Measurements from ENCODE around the gene UBE2H. TPM values are rescaled to one million over a fixed set of nuclear protein-coding genes. Genes with fewer than 3 reads are reported as not detected.
"Not testable (repeated sequence)": the region's sequence is repeated elsewhere in the genome, so short reads cannot be mapped to it uniquely, and the experiment has no call there.

Gene UBE2H
- polyA plus RNA-seq, 1 of the 3 experiments (the other 2 are of a cell fraction) = 129 TPM

DNA sequence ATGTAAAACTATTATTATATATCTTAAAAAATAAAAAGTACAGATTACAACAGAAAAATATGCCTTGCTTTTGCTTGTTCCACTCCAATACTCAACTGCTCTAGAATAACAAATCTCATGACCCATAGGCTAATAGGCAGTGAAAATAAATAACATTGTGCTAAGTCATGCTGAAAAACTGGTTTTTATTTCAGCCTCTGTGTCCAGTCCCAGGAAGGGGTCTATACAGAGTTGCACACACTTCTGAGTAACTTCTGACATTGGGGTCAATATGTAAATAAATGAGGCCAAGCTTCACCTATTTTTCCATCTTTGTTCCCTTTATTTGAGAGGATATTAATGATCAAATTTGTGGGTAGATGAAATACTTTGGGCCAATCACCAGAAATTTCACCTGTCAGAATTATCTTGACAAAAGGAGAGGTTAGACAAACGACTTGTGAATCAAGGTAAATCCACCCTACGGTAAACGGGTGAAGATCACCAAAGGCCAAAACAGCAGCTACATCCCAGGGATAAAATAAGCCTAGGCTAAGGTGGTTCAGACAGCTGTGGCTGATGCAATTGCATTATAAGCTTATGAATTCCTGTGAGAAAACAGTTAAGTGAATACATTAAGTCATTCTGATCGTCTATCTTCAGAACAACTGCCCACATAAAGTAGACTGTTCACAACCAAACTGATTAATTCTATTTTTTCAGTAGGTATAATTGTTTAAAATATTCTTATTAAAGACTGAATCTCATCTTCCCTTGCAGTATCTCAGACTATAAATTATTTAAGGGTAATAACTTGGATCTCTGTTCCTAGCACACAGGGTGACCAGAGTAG is 87.5 kb downstream of the UBE2H start:
- Histone ChIP-seq H3K4me3 (ENCODE audit: low read depth in 2 of 2, low read length in 1 of 2) (no peak overlapping the region), H4K20me1 (ENCODE audit: insufficient read depth) (peaks cover 3% of the 10 kb centered on the region; the same call in 1 of the 2 replicates), H3K4me2 (peak overlapping the region; percentile 18; the same call in 1 of the 2 replicates), H3K9me3 (no peaks in the 10 kb centered on the region), H3F3A (replicated peaks; ENCODE audit: insufficient read depth) (peaks cover 10% of the 10 kb centered on the region), H3K79me2 (ENCODE audit: insufficient read depth) (peaks cover 90% of the 10 kb centered on the region), H3K9me2 (no peaks in the 10 kb centered on the region), H3K9ac (no peak overlapping the region), H3K27ac (ENCODE audit: low read depth in 2 of 2, low read length in 1 of 2) (peak overlapping the region; percentile 35 to 42; a peak in 3 of 4 replicates), H3K27me3 (ENCODE audit: insufficient read depth) (no peaks in the 10 kb centered on the region), H2AFZ (ENCODE audit: low read depth) (no peak overlapping the region), H3K4me1 (ENCODE audit: control insufficient read depth in 1 of 2, insufficient read depth in 2 of 2, low read depth in 1 of 2, low read length in 1 of 2) (peaks cover 16 to 43% of the 10 kb centered on the region in 2 experiments), H3K36me3 (replicated peaks in 1 of 2; ENCODE audit: control insufficient read depth in 1 of 2, insufficient read depth in 2 of 2, low read length in 1 of 2) (peaks cover 9 to 24% of the 10 kb centered on the region in 2 experiments)
- WGBS (ENCODE audit: low lambda C conversion rate) = 85% methylated on average over 4 of the region's 4 CpGs
- CTCF ChIA-PET = interaction anchor here (0.7 to 1.4 kb wide), 4 partner anchors 9 to 76 kb away, joined by 3 to 4 read pairs (median 3); no protein-coding TSS in a partner anchor
- POLR2A ChIA-PET = no interaction called here
- DNase-seq = no peak
- TF ChIP-seq MEF2A (IDR thresholded peaks at IDR 0.05; ENCODE audit: borderline replicate concordance, low read depth) (no peak), YY1 (IDR thresholded peaks at IDR 0.05; ENCODE audit: low read depth) (no peak), EZH2phosphoT487 (IDR thresholded peaks at IDR 0.05; ENCODE audit: borderline replicate concordance, low read depth) (no peak), RXRA (IDR thresholded peaks at IDR 0.05; ENCODE audit: borderline replicate concordance, low read depth) (no peak), ELF1 (IDR thresholded peaks at IDR 0.05) (no peak), NRF1 (IDR thresholded peaks at IDR 0.05; ENCODE audit: low read depth, low read length) (no peak), JUND (IDR thresholded peaks at IDR 0.05) (no peak), RFX5 (IDR thresholded peaks at IDR 0.05; ENCODE audit: low read length) (no peak), GATA2 (CRISPR knock-in tag; IDR thresholded peaks at IDR 0.05) (no peak)
- TF ChIP-seq, protein P1, sequence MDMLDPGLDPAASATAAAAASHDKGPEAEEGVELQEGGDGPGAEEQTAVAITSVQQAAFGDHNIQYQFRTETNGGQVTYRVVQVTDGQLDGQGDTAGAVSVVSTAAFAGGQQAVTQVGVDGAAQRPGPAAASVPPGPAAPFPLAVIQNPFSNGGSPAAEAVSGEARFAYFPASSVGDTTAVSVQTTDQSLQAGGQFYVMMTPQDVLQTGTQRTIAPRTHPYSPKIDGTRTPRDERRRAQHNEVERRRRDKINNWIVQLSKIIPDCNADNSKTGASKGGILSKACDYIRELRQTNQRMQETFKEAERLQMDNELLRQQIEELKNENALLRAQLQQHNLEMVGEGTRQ (IDR thresholded peaks at IDR 0.05; ENCODE audit: borderline replicate concordance, low read depth, low read length) = no peak
- TF ChIP-seq, protein P2, sequence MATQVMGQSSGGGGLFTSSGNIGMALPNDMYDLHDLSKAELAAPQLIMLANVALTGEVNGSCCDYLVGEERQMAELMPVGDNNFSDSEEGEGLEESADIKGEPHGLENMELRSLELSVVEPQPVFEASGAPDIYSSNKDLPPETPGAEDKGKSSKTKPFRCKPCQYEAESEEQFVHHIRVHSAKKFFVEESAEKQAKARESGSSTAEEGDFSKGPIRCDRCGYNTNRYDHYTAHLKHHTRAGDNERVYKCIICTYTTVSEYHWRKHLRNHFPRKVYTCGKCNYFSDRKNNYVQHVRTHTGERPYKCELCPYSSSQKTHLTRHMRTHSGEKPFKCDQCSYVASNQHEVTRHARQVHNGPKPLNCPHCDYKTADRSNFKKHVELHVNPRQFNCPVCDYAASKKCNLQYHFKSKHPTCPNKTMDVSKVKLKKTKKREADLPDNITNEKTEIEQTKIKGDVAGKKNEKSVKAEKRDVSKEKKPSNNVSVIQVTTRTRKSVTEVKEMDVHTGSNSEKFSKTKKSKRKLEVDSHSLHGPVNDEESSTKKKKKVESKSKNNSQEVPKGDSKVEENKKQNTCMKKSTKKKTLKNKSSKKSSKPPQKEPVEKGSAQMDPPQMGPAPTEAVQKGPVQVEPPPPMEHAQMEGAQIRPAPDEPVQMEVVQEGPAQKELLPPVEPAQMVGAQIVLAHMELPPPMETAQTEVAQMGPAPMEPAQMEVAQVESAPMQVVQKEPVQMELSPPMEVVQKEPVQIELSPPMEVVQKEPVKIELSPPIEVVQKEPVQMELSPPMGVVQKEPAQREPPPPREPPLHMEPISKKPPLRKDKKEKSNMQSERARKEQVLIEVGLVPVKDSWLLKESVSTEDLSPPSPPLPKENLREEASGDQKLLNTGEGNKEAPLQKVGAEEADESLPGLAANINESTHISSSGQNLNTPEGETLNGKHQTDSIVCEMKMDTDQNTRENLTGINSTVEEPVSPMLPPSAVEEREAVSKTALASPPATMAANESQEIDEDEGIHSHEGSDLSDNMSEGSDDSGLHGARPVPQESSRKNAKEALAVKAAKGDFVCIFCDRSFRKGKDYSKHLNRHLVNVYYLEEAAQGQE (IDR thresholded peaks at IDR 0.05; ENCODE audit: low read depth, low read length) = no peak

DNA sequence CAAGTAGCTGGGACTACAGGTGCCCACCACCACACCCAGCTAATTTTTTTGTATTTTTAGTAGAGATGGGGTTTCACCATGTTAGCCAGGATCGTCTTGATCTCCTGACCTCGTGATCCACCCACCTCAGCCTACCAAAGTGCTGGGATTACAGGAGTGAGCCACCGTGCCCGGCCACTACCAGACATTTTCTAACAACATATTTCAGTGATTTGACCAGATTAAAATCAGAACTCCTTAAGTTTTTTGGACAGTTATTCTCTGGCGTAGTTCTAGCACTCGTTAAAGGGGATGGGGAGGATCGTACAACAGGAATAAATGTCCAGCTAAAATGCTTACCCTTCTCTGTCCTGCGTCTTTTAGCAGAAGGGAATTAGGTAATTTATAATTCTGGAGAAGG is 88.1 kb downstream of the UBE2H start:
- H3F3A ChIP-seq (replicated peaks; ENCODE audit: insufficient read depth) = peaks cover 12% of the 10 kb centered on the region
- POLR2A ChIA-PET; H2AFZ ChIP-seq (ENCODE audit: low read depth); H3K4me3 ChIP-seq (ENCODE audit: low read depth in 2 of 2, low read length in 1 of 2); H3K4me2 ChIP-seq; H3K9ac ChIP-seq; H3K9me3 ChIP-seq; H4K20me1 ChIP-seq (ENCODE audit: insufficient read depth); H3K27me3 ChIP-seq (ENCODE audit: insufficient read depth); H3K9me2 ChIP-seq; DNase-seq: not testable (repeated sequence)
- H3K79me2 ChIP-seq (ENCODE audit: insufficient read depth) = peaks cover 90% of the 10 kb centered on the region
- H3K27ac ChIP-seq (ENCODE audit: low read depth in 2 of 2, low read length in 1 of 2) = peak overlapping the region in 1 of 2 experiments; percentile 42; a peak in 1 of 4 replicates
- peaks cover 6 to 20% of the 10 kb centered on the region in 2 experiments for H3K36me3 ChIP-seq (replicated peaks in 1 of 2; ENCODE audit: control insufficient read depth in 1 of 2, insufficient read depth in 2 of 2, low read length in 1 of 2)
- WGBS (ENCODE audit: low lambda C conversion rate) = 93% methylated on average over 8 of the region's 8 CpGs
- CTCF ChIA-PET = interaction anchor here (1.1 kb wide), 1 partner anchor 25 kb away, joined by 3 read pairs; no protein-coding TSS in a partner anchor
- peaks cover 17 to 49% of the 10 kb centered on the region in 2 experiments for H3K4me1 ChIP-seq (ENCODE audit: control insufficient read depth in 1 of 2, insufficient read depth in 2 of 2, low read depth in 1 of 2, low read length in 1 of 2)

All from SK-N-SH (cell line).